ENCODE measurements around the gene SLC25A10. TPM values are rescaled to one million over a fixed set of nuclear protein-coding genes. Genes with fewer than 3 reads are reported as not detected.

The SLC25A10 gene
- total and polyA plus RNA-seq, 4 donors = 2.1 to 6.4 (median 2.9) TPM

DNA sequence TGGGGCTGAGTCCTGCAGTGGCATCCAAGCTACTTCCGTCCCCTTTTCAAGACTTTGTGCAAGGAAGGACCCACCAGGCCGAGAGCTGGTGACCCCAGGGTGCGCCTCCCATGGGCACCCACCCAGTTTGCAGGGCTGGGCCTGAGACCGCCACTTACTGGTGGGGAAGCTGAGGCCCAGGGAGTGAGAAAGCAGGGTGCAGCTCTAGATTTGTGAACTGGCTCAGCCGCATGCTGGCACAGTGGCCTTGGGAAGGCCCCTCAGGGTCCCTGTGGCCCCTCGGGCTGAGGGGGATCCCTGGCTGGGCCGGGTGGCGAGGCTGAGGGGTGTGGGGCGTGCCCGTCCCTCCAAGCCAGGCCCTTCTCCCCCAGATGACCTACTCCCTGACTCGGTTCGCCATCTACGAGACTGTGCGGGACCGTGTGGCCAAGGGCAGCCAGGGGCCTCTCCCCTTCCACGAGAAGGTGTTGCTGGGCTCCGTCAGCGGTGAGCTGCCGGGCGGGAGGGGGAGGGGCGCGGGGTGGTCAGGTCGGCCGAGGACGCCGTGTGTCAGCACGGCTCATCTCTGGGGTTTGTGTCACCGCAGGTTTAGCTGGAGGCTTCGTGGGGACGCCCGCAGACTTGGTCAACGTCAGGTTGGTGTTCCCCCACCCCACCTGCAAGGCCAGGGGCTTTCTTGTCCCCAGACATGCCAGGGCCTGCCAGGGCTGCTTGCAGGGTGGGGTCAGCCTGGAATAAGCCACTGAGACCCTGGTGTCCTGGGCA is 3.2 kb downstream of the SLC25A10 start:
- no peaks in the 10 kb centered on the region for H3K9me3 ChIP-seq (ENCODE audit: control insufficient read depth, low read length)
- H3K4me3 ChIP-seq (ENCODE audit: low read length in 2 of 2) = no peak overlapping the region
- no peak overlapping the region for H3K27ac ChIP-seq (ENCODE audit: low read depth in 1 of 2, low read length in 2 of 2)
- H3K4me1 ChIP-seq (ENCODE audit: control insufficient read depth in 1 of 2, insufficient read depth in 2 of 2, low read length in 2 of 2) = no peaks in the 10 kb centered on the region
- DNase-seq (peak in 1 of 2 donors; percentile 70), ATAC-seq (ENCODE audit: low FRiP score) (no peak)
- 92 to 93% methylated on average over 31 to 32 of the region's 32 CpGs for WGBS, 2 donors
- H3K27me3 ChIP-seq (ENCODE audit: control insufficient read depth in 1 of 2, insufficient read depth in 2 of 2, low read length in 1 of 2) = no peaks in the 10 kb centered on the region
- intact Hi-C loops (cut with DNase I) = no loop called here
- no peaks in the 10 kb centered on the region for H3K36me3 ChIP-seq (ENCODE audit: control insufficient read depth in 1 of 2, insufficient read depth in 2 of 2, low read length in 1 of 2)

DNA sequence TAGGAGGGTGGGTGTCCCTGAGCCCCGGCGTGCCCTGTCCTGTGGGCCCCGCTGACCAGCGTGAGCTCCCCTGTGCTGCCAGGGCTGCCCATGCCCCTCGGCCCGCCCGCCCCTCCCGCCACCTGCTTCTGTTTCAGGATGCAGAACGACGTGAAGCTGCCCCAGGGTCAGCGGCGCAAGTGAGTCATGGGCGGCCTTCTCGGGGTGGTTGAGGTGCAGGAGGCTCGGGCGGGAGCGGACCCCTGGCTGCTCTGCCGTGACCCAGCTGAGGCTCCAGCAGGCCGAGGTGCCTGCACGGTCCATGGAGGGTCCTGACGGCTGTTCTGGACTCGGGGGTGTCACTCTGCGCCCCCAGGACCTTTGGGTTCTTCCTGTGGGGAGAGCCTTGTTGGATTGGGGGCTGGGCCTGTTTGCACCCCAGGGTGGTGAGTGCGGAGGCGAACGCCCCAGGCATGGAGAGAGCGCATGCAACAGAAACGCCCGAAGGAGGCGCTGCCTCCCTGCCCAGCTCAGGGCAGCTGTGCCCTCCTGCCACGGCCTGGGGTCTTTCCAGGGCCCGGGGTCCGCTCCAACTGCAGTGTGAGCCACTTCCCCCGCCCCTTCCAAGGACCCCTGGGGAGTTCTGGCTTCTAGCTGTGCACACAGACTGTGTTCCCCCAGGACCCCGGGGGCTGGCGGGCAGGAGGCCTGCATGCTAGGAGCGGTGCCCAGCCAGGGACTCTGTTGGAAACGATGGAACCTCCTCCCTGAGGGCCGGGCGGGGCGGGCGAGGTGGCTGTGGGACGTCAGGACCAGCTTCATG is 4.0 kb downstream of the SLC25A10 start:
- Histone ChIP-seq H3K27me3 (ENCODE audit: control insufficient read depth in 1 of 2, insufficient read depth in 2 of 2, low read length in 1 of 2) (no peaks in the 10 kb centered on the region), H3K4me3 (ENCODE audit: low read length in 2 of 2) (no peak overlapping the region), H3K27ac (ENCODE audit: low read depth in 1 of 2, low read length in 2 of 2) (no peak overlapping the region), H3K36me3 (ENCODE audit: control insufficient read depth in 1 of 2, insufficient read depth in 2 of 2, low read length in 1 of 2) (no peaks in the 10 kb centered on the region), H3K4me1 (ENCODE audit: control insufficient read depth in 1 of 2, insufficient read depth in 2 of 2, low read length in 2 of 2) (no peaks in the 10 kb centered on the region), H3K9me3 (ENCODE audit: control insufficient read depth, low read length) (no peaks in the 10 kb centered on the region)
- intact Hi-C loops (cut with DNase I) = no loop called here
- DNase-seq (peak in 1 of 2 donors; percentile 69), ATAC-seq (ENCODE audit: low FRiP score) (no peak)
- 90 to 91% methylated on average over 43 of the region's 43 CpGs for WGBS, 2 donors

DNA sequence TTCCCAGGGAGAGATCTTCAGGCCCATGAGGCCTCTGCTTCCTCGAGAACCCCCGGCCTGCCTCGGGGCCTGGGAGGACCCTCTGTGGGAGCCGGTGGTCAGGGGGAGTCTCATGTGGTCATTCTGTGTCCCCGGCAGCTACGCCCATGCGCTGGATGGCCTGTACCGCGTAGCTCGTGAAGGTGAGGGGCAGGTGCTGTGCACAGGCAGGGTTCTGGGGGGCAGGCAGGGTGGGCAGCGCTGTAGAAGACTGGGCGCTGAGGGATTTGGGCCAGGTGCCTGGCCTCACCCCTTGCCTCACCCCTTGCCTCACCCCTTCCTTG is 4.6 kb downstream of the SLC25A10 start:
- WGBS, 2 donors = 96 to 97% methylated on average over 12 of the region's 12 CpGs

DNA sequence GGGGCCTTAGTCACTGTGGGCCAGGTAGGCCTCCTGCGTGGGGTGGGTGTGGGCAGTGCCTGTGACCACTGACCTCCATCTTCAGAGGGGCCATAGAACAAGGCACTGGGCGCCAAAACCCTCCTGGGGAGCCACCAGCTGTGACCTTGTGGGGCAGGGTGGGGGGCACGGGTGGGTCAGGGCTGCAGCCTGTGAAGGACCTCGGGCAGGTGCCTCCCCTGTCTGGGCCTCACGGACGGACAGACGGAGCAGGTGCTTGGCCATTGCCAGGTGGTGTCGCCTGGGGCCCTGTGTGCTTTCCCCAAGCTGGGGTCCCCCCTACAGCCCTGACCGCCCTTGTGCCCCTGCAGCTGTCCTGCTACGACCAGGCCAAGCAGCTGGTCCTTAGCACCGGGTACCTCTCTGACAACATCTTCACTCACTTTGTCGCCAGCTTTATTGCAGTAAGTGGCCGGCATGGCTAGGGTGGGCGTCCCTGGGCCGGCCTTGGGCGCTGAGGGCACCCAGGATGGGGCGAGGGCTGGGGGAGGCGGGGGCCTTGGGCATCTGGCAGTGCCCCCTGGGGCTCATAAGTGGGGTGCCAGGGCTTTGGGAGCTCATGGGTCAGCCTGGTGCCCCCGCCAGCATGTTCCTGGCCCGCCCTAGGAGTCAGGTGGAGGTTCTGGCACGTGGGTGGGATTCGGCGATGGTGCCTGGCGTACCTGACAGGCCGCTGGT is 5.1 kb downstream of the SLC25A10 start:
- ATAC-seq (ENCODE audit: low FRiP score) (no peak), DNase-seq (peak in 1 of 2 donors; percentile 64)
- Histone ChIP-seq H3K9me3 (ENCODE audit: control insufficient read depth, low read length) (no peaks in the 10 kb centered on the region), H3K36me3 (ENCODE audit: control insufficient read depth in 1 of 2, insufficient read depth in 2 of 2, low read length in 1 of 2) (no peaks in the 10 kb centered on the region), H3K4me1 (ENCODE audit: control insufficient read depth in 1 of 2, insufficient read depth in 2 of 2, low read length in 2 of 2) (no peaks in the 10 kb centered on the region), H3K27ac (ENCODE audit: low read depth in 1 of 2, low read length in 2 of 2) (no peak overlapping the region), H3K27me3 (ENCODE audit: control insufficient read depth in 1 of 2, insufficient read depth in 2 of 2, low read length in 1 of 2) (no peaks in the 10 kb centered on the region), H3K4me3 (ENCODE audit: low read length in 2 of 2) (no peak overlapping the region)
- WGBS, 2 donors = 93 to 96% methylated on average over 25 of the region's 25 CpGs
- intact Hi-C loops (cut with DNase I) = no loop called here

More for the DNA sequence above, 4.6 kb downstream of the SLC25A10 start:
- DNase-seq (peak in 1 of 2 donors; percentile 75), ATAC-seq (ENCODE audit: low FRiP score) (no peak)
- intact Hi-C loops (cut with DNase I) = no loop called here
- Histone ChIP-seq H3K27ac (ENCODE audit: low read depth in 1 of 2, low read length in 2 of 2) (no peak overlapping the region), H3K36me3 (ENCODE audit: control insufficient read depth in 1 of 2, insufficient read depth in 2 of 2, low read length in 1 of 2) (no peaks in the 10 kb centered on the region), H3K4me1 (ENCODE audit: control insufficient read depth in 1 of 2, insufficient read depth in 2 of 2, low read length in 2 of 2) (no peaks in the 10 kb centered on the region), H3K4me3 (ENCODE audit: low read length in 2 of 2) (no peak overlapping the region), H3K9me3 (ENCODE audit: control insufficient read depth, low read length) (no peaks in the 10 kb centered on the region), H3K27me3 (ENCODE audit: control insufficient read depth in 1 of 2, insufficient read depth in 2 of 2, low read length in 1 of 2) (no peaks in the 10 kb centered on the region)

DNA sequence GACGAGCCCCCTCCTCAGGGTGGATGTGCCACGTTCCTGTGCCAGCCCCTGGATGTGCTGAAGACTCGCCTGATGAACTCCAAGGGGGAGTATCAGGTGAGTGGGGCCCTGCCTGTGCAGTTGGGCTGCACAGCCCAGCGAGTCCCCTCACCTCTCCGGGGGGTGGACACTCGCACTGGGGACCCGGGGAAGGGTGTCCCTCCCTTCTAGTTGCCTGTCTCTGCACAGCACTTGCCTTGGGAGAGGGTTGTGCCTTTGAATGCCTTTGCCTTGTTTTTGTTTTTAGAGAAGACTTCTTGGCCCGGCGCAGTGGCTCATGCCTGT is 5.6 kb downstream of the SLC25A10 start:
- 95 to 97% methylated on average over 9 of the region's 9 CpGs for WGBS, 2 donors
- Histone ChIP-seq H3K27ac (ENCODE audit: low read depth in 1 of 2, low read length in 2 of 2) (no peak overlapping the region), H3K4me3 (ENCODE audit: low read length in 2 of 2) (no peak overlapping the region), H3K27me3 (ENCODE audit: control insufficient read depth in 1 of 2, insufficient read depth in 2 of 2, low read length in 1 of 2) (no peaks in the 10 kb centered on the region), H3K9me3 (ENCODE audit: control insufficient read depth, low read length) (no peaks in the 10 kb centered on the region), H3K4me1 (ENCODE audit: control insufficient read depth in 1 of 2, insufficient read depth in 2 of 2, low read length in 2 of 2) (no peaks in the 10 kb centered on the region), H3K36me3 (ENCODE audit: control insufficient read depth in 1 of 2, insufficient read depth in 2 of 2, low read length in 1 of 2) (no peaks in the 10 kb centered on the region)
- intact Hi-C loops (cut with DNase I) = no loop called here
- ATAC-seq (ENCODE audit: low FRiP score) = no peak
- no peak for DNase-seq

DNA sequence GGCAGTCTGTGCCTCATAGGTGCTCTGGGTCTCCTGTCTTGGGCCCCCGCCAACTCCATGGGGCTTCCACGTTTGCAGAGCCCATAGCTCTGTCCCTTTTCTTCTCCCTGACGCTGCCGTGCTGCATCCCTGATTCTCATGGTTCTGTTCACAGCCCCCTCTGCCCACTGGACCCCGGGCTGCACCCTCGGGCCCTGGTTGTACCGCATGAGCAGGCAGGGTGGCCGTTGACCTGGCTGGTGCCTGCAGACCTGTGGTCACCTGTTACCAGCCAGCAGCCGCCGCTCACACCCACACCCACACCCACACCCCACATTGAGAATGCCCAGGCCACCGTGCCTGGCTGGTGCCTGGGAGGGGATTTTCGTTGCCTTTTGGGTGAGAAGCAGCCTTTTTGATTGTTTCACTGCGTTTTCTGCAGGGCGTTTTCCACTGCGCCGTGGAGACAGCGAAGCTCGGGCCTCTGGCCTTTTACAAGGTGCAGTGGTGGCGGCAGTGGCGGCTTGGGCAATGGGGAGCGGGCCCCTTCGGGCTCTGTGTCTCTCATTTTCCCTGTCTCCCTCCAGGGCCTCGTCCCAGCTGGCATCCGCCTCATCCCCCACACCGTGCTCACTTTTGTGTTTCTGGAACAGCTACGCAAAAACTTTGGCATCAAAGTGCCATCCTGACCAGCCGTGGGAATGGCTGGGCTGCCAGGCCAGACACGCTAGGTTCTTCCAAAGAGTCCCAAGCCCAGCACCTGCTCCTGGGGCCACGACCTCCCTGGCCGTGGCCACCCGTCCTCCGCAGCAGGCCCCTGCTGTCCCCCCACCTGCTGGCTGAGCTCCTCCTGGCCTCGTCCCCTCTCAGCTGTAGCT is 7.6 kb downstream of the SLC25A10 start:
- WGBS, 2 donors = 84% methylated on average over 32 to 33 of the region's 33 CpGs
- intact Hi-C loops (cut with DNase I) = no loop called here
- Histone ChIP-seq H3K27ac (ENCODE audit: low read depth in 1 of 2, low read length in 2 of 2) (no peak overlapping the region), H3K4me3 (ENCODE audit: low read length in 2 of 2) (no peak overlapping the region), H3K4me1 (ENCODE audit: control insufficient read depth in 1 of 2, insufficient read depth in 2 of 2, low read length in 2 of 2) (no peaks in the 10 kb centered on the region), H3K9me3 (ENCODE audit: control insufficient read depth, low read length) (no peaks in the 10 kb centered on the region), H3K36me3 (ENCODE audit: control insufficient read depth in 1 of 2, insufficient read depth in 2 of 2, low read length in 1 of 2) (no peaks in the 10 kb centered on the region), H3K27me3 (ENCODE audit: control insufficient read depth in 1 of 2, insufficient read depth in 2 of 2, low read length in 1 of 2) (no peaks in the 10 kb centered on the region)
- DNase-seq = peak in 1 of 2 donors; percentile 68
- ATAC-seq (ENCODE audit: low FRiP score) = no peak

DNA sequence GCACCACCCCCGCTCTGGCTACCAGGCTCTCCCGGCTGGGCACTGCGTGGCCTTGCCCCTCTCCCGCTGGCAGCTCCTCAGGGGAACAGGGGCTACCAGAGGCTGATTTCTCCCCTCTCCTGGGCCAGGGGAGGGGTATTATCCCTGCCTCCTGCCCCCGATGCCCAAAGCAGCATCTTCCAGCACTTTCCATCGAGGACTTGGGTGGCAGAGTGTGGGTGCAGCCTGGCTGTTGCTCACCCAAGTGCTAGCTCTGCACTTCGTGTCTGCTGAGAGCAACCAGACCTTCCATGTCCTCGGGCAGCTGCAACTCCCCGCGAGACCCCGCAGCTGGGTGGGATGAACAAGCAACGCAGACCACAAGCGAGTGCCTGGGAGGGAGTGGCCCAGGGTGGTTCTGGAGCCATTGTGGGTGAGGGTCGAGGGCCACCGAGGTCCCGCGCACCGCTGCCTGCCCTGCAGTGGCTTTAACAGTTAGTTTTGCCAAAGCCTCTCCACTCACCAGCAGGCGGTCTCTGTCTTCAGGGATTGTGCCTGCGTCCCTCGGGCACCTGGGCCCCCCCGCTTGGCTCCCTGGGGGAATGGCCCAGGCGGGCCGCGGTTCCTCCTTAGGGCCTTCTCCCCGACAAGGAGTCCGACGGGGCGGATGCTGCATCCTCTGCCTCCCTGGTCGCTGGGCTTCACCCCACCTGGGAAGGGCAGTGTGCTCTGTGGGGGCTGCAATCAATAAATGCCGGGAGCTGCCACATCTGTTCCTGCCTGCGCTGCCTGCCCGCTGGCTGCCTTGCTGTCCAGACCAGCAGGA is 8.4 kb downstream of the SLC25A10 start:
- Histone ChIP-seq H3K27me3 (ENCODE audit: control insufficient read depth in 1 of 2, insufficient read depth in 2 of 2, low read length in 1 of 2) (no peaks in the 10 kb centered on the region), H3K4me3 (ENCODE audit: low read length in 2 of 2) (no peak overlapping the region), H3K4me1 (ENCODE audit: control insufficient read depth in 1 of 2, insufficient read depth in 2 of 2, low read length in 2 of 2) (no peaks in the 10 kb centered on the region), H3K27ac (ENCODE audit: low read depth in 1 of 2, low read length in 2 of 2) (no peak overlapping the region), H3K9me3 (ENCODE audit: control insufficient read depth, low read length) (no peaks in the 10 kb centered on the region), H3K36me3 (ENCODE audit: control insufficient read depth in 1 of 2, insufficient read depth in 2 of 2, low read length in 1 of 2) (no peaks in the 10 kb centered on the region)
- ATAC-seq (ENCODE audit: low FRiP score) (no peak), DNase-seq (peak in 1 of 2 donors; percentile 71)
- intact Hi-C loops (cut with DNase I) = no loop called here
- WGBS, 2 donors = 86% methylated on average over 33 of the region's 33 CpGs
